Measurements from ENCODE around the gene ADD1. TPM values are rescaled to one million over a fixed set of nuclear protein-coding genes. Genes with fewer than 3 reads are reported as not detected.

The ADD1 gene
- total RNA-seq, 5 donors from 2014 or later (not counting 1 experiment from before 2014, with no cell fraction given), result 241 to 274 (median 256) TPM

DNA sequence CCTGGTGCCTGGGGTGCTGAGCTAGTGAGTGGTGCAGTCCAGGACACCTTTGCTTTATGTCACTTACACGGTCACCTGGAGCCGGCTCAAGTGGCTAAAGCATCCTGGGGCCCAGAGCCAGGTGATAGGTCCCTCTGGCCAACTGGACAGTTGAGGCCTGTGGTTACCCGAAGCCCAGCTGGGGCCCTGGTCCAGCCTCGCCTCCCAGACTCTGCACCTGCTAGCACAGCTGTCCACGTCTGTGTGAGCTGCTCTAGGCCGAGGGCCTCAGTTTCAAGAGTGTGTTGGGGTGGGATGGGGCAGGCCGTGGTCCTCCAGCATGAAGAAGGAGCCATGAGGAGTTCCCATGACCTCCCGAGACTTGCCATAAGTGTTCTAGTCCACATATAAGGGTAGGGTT is 7.7 kb upstream of the ADD1 start:
- ATAC-seq (replicated peaks in 1 of 4) (no peak), DNase-seq (peak in 1 of 35 experiments; percentile 3)
- peaks cover 0 to 4% (median 0%) of the 10 kb centered on the region in 3 donors for H3K9me3 Mint-ChIP-seq
- no peak overlapping the region for H3K4me3 ChIP-seq (ENCODE audit: control insufficient read depth in 1 of 2, extremely low read depth in 1 of 2, low read length in 1 of 2)
- peak overlapping the region; percentile 91 to 93 for H3K27ac Mint-ChIP-seq
- CTCF ChIA-PET, result no interaction called here
- H3K36me3 Mint-ChIP-seq, result peaks cover 3% of the 10 kb centered on the region
- no peaks in the 10 kb centered on the region for H3K27me3 Mint-ChIP-seq
- H3K4me3 Mint-ChIP-seq, result peak overlapping the region in 1 of 3 donors; percentile 76
- peaks cover 8 to 22% of the 10 kb centered on the region in 2 donors for H3K36me3 ChIP-seq (ENCODE audit: control insufficient read depth in 2 of 2, extremely low read depth in 1 of 2, insufficient read depth in 1 of 2, low read length in 1 of 2)
- 92% methylated on average over 7 of the region's 8 CpGs for WGBS (ENCODE audit: insufficient coverage)
- H3K27me3 ChIP-seq (replicated peaks in 1 of 2; ENCODE audit: control insufficient read depth in 2 of 2, extremely low read depth in 1 of 2, insufficient read depth in 2 of 2, low read length in 1 of 2), result no peaks in the 10 kb centered on the region
- peaks cover 30 to 62% of the 10 kb centered on the region in 2 experiments for H3K4me1 ChIP-seq (ENCODE audit: control insufficient read depth in 1 of 2, extremely low read depth in 1 of 2, insufficient read depth in 2 of 2, low read length in 2 of 2)
- POLR2A ChIA-PET, result no interaction called here
- H3K27ac ChIP-seq (ENCODE audit: low read length), result peak overlapping the region; percentile 72
- H3K9me3 ChIP-seq, result no peaks in the 10 kb centered on the region
- peaks cover 54 to 66% (median 55%) of the 10 kb centered on the region in 3 donors for H3K4me1 Mint-ChIP-seq

DNA sequence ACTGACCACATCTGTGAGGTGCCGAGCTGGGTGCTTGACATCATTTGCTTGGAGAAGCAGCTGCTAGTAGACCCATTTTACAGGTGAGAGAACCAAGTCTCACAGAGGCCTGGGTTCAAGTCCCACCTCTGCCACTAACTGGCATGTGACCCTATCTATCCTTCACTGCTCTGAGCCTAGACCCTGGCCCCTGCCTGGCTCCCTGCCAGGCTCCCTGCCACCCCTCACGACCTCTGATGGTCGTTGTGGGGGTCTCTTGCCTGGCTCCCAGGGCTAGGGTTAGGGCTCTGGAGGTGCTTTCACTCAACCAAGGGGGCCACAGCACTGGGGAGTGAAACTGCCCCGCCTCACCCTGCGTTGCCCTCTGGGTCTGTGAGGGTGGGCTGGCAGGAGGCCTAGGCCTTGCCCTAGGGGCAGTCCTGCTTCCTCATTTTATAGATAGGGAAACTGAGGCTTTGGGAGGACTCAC is 7.2 kb upstream of the ADD1 start:
- no peak for ATAC-seq (replicated peaks in 1 of 4)
- H3K4me3 Mint-ChIP-seq, result peak overlapping the region in 1 of 3 donors; percentile 76
- H3K4me3 ChIP-seq (ENCODE audit: control insufficient read depth in 1 of 2, extremely low read depth in 1 of 2, low read length in 1 of 2), result no peak overlapping the region
- peak overlapping the region; percentile 91 to 93 for H3K27ac Mint-ChIP-seq
- no peaks in the 10 kb centered on the region for H3K27me3 ChIP-seq (replicated peaks in 1 of 2; ENCODE audit: control insufficient read depth in 2 of 2, extremely low read depth in 1 of 2, insufficient read depth in 2 of 2, low read length in 1 of 2)
- ChIA-PET POLR2A (no interaction called here), CTCF (no interaction called here)
- H3K9me3 Mint-ChIP-seq, result peaks cover 0 to 4% (median 0%) of the 10 kb centered on the region in 3 donors
- H3K9me3 ChIP-seq, result no peaks in the 10 kb centered on the region
- peaks cover 54 to 68% (median 56%) of the 10 kb centered on the region in 3 donors for H3K4me1 Mint-ChIP-seq
- no peaks in the 10 kb centered on the region for H3K27me3 Mint-ChIP-seq
- peak in 1 of 35 experiments; percentile 11 for DNase-seq
- peaks cover 8 to 18% of the 10 kb centered on the region in 2 donors for H3K36me3 ChIP-seq (ENCODE audit: control insufficient read depth in 2 of 2, extremely low read depth in 1 of 2, insufficient read depth in 1 of 2, low read length in 1 of 2)
- H3K36me3 Mint-ChIP-seq, result peaks cover 3% of the 10 kb centered on the region
- peaks cover 30 to 62% of the 10 kb centered on the region in 2 experiments for H3K4me1 ChIP-seq (ENCODE audit: control insufficient read depth in 1 of 2, extremely low read depth in 1 of 2, insufficient read depth in 2 of 2, low read length in 2 of 2)
- peak overlapping the region; percentile 72 for H3K27ac ChIP-seq (ENCODE audit: low read length)
- 100% methylated on average over 1 of the region's 5 CpGs for WGBS (ENCODE audit: insufficient coverage)

DNA sequence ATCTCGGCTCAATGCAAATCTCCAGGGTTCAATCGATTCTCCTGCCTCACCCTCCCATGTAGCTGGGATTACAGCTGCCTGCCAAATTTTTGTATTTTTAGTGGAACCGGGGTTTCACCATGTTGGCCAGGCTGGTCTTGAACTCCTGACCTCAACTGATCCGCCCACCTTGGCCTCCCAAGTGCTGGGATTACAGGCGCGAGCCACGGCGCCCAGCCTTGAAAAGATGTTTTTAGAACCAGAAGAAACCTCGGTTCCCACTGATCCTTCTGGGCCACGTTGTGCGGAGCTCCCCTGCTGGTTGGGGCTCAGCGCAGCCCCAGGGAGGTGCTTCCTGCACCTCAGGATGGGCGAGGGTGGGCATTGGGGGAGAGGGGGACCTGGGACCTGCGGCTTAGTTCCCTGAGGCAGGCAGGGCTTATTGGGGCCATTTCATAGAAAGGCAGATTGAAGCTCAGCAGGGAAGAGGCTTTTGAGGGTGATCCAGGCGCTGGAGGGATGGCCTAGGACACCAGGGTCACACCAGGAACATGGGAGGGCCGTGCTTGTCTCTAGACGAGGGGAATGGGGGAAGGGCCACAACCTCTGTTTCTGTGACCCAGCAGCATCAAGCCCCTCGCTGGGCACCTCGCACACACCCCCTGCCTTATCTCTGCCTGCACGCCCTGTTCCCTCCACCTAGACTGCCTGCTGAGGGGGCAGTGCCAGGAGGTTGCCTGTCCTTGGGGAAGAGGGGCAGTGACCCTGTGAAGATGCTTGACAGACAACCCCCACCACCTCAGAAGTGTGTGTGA is 6.3 kb upstream of the ADD1 start:
- Mint-ChIP-seq H3K36me3 (peaks cover 3% of the 10 kb centered on the region), H3K4me3 (peak overlapping the region; percentile 76 to 83 (median 78))
- WGBS (ENCODE audit: insufficient coverage), result 85% methylated on average over 13 of the region's 20 CpGs

GRCh38 chr4:2837904-2838496 is 5.6 kb upstream of the ADD1 start:
- Histone ChIP-seq H3K4me3 (ENCODE audit: control insufficient read depth in 1 of 2, extremely low read depth in 1 of 2, low read length in 1 of 2) (peak overlapping the region; percentile 46 to 64), H3K4me1 (ENCODE audit: control insufficient read depth in 1 of 2, extremely low read depth in 1 of 2, insufficient read depth in 2 of 2, low read length in 2 of 2) (peaks cover 33 to 72% of the 10 kb centered on the region in 2 experiments), H3K36me3 (ENCODE audit: control insufficient read depth in 2 of 2, extremely low read depth in 1 of 2, insufficient read depth in 1 of 2, low read length in 1 of 2) (peaks cover 4 to 8% of the 10 kb centered on the region in 2 donors), H3K27ac (ENCODE audit: low read length) (peak overlapping the region; percentile 72), H3K27me3 (replicated peaks in 1 of 2; ENCODE audit: control insufficient read depth in 2 of 2, extremely low read depth in 1 of 2, insufficient read depth in 2 of 2, low read length in 1 of 2) (no peaks in the 10 kb centered on the region), H3K9me3 (no peaks in the 10 kb centered on the region)
- no peaks in the 10 kb centered on the region for H3K27me3 Mint-ChIP-seq
- WGBS (ENCODE audit: insufficient coverage), result 10% methylated on average over 4 of the region's 8 CpGs
- DNase-seq (peak; percentile 52 to 89 (median 79)), ATAC-seq (replicated peaks in 1 of 4) (peak; percentile 95 to 97 (median 96))
- ChIA-PET POLR2A (no interaction called here), CTCF (no interaction called here)
- H3K9me3 Mint-ChIP-seq, result peaks cover 0 to 4% (median 0%) of the 10 kb centered on the region in 3 donors
- peaks cover 62 to 74% (median 66%) of the 10 kb centered on the region in 3 donors for H3K4me1 Mint-ChIP-seq
- peak overlapping the region; percentile 76 to 83 (median 78) for H3K4me3 Mint-ChIP-seq
- H3K27ac Mint-ChIP-seq, result peak overlapping the region; percentile 91 to 93
- H3K36me3 Mint-ChIP-seq, result no peaks in the 10 kb centered on the region

More for the DNA sequence above, 6.3 kb upstream of the ADD1 start:
- ChIA-PET CTCF (no interaction called here), POLR2A (no interaction called here)
- H3K4me3 ChIP-seq (ENCODE audit: control insufficient read depth in 1 of 2, extremely low read depth in 1 of 2, low read length in 1 of 2), result peak overlapping the region; percentile 46 to 64
- Mint-ChIP-seq H3K4me1 (peaks cover 56 to 72% (median 59%) of the 10 kb centered on the region in 3 donors), H3K27me3 (no peaks in the 10 kb centered on the region), H3K27ac (peak overlapping the region; percentile 91 to 93), H3K9me3 (peaks cover 0 to 4% (median 0%) of the 10 kb centered on the region in 3 donors)
- DNase-seq (peak in 1 of 35 experiments; percentile 12), ATAC-seq (replicated peaks in 1 of 4) (peak in 1 of 4 experiments; percentile 1)
- peak overlapping the region; percentile 72 for H3K27ac ChIP-seq (ENCODE audit: low read length)
- peaks cover 8 to 10% of the 10 kb centered on the region in 2 donors for H3K36me3 ChIP-seq (ENCODE audit: control insufficient read depth in 2 of 2, extremely low read depth in 1 of 2, insufficient read depth in 1 of 2, low read length in 1 of 2)
- H3K4me1 ChIP-seq (ENCODE audit: control insufficient read depth in 1 of 2, extremely low read depth in 1 of 2, insufficient read depth in 2 of 2, low read length in 2 of 2), result peaks cover 30 to 66% of the 10 kb centered on the region in 2 experiments
- no peaks in the 10 kb centered on the region for H3K27me3 ChIP-seq (replicated peaks in 1 of 2; ENCODE audit: control insufficient read depth in 2 of 2, extremely low read depth in 1 of 2, insufficient read depth in 2 of 2, low read length in 1 of 2)
- H3K9me3 ChIP-seq, result no peaks in the 10 kb centered on the region

GRCh38 chr4:2839060-2839459 is 4.6 kb upstream of the ADD1 start:
- H3K36me3 Mint-ChIP-seq, result no peaks in the 10 kb centered on the region
- peaks cover 62 to 76% (median 66%) of the 10 kb centered on the region in 3 donors for H3K4me1 Mint-ChIP-seq
- no CpG with 5 or more reads among the region's 3 CpGs for WGBS (ENCODE audit: insufficient coverage)
- ATAC-seq (replicated peaks in 1 of 4) (no peak), DNase-seq (no peak)
- H3K9me3 ChIP-seq, result no peaks in the 10 kb centered on the region
- H3K4me3 Mint-ChIP-seq, result peak overlapping the region; percentile 76 to 83 (median 78)
- POLR2A ChIA-PET, result no interaction called here
- H3K27ac Mint-ChIP-seq, result peak overlapping the region; percentile 91 to 93
- no peaks in the 10 kb centered on the region for H3K27me3 ChIP-seq (replicated peaks in 1 of 2; ENCODE audit: control insufficient read depth in 2 of 2, extremely low read depth in 1 of 2, insufficient read depth in 2 of 2, low read length in 1 of 2)
- peak overlapping the region; percentile 72 for H3K27ac ChIP-seq (ENCODE audit: low read length)
- H3K4me1 ChIP-seq (ENCODE audit: control insufficient read depth in 1 of 2, extremely low read depth in 1 of 2, insufficient read depth in 2 of 2, low read length in 2 of 2), result peaks cover 33 to 72% of the 10 kb centered on the region in 2 experiments
- peaks cover 0 to 4% (median 0%) of the 10 kb centered on the region in 3 donors for H3K9me3 Mint-ChIP-seq
- CTCF ChIA-PET, result interaction anchor here in 1 of 2 donors (1.0 to 1.3 kb wide), 2 partner anchors 82 to 125 kb away, joined by 3 to 8 read pairs; partner anchors contain the start of gene GRK4
- H3K27me3 Mint-ChIP-seq, result no peaks in the 10 kb centered on the region
- peaks cover 1 to 2% of the 10 kb centered on the region in 2 donors for H3K36me3 ChIP-seq (ENCODE audit: control insufficient read depth in 2 of 2, extremely low read depth in 1 of 2, insufficient read depth in 1 of 2, low read length in 1 of 2)
- H3K4me3 ChIP-seq (ENCODE audit: control insufficient read depth in 1 of 2, extremely low read depth in 1 of 2, low read length in 1 of 2), result peak overlapping the region in 1 of 2 donors; percentile 64

- ATAC-seq (replicated peaks in 1 of 4), result no peak
- H3K4me1 ChIP-seq (ENCODE audit: control insufficient read depth in 1 of 2, extremely low read depth in 1 of 2, insufficient read depth in 2 of 2, low read length in 2 of 2), result peaks cover 19 to 56% of the 10 kb centered on the region in 2 experiments
- H3K36me3 ChIP-seq (ENCODE audit: control insufficient read depth in 2 of 2, extremely low read depth in 1 of 2, insufficient read depth in 1 of 2, low read length in 1 of 2), result no peaks in the 10 kb centered on the region
- peaks cover 59 to 69% (median 69%) of the 10 kb centered on the region in 3 donors for H3K4me1 Mint-ChIP-seq
- peak overlapping the region; percentile 57 for H3K27ac ChIP-seq (ENCODE audit: low read length)
- no peaks in the 10 kb centered on the region for H3K9me3 ChIP-seq
- peak overlapping the region; percentile 77 for H3K27ac Mint-ChIP-seq
- no peaks in the 10 kb centered on the region for H3K27me3 ChIP-seq (replicated peaks in 1 of 2; ENCODE audit: control insufficient read depth in 2 of 2, extremely low read depth in 1 of 2, insufficient read depth in 2 of 2, low read length in 1 of 2)
- no peaks in the 10 kb centered on the region for H3K36me3 Mint-ChIP-seq
- ChIA-PET CTCF (interaction anchor here in 1 of 2 donors (0.6 kb wide), 1 partner anchor 45 kb away, joined by 16 read pairs; no protein-coding TSS in a partner anchor), POLR2A (interaction anchor here in 1 of 2 donors (0.6 kb wide), 1 partner anchor 12 kb away, joined by 11 read pairs; no protein-coding TSS in a partner anchor)
- WGBS (ENCODE audit: insufficient coverage), result 28% methylated on average over 7 of the region's 10 CpGs
- DNase-seq, result no peak
- H3K4me3 Mint-ChIP-seq, result peak overlapping the region; percentile 81 to 90 (median 82)
- H3K9me3 Mint-ChIP-seq, result peaks cover 0 to 4% (median 0%) of the 10 kb centered on the region in 3 donors
- H3K27me3 Mint-ChIP-seq, result no peaks in the 10 kb centered on the region
- H3K4me3 ChIP-seq (ENCODE audit: control insufficient read depth in 1 of 2, extremely low read depth in 1 of 2, low read length in 1 of 2), result peak overlapping the region; percentile 65 to 85
Observed at GRCh38 chr4:2842687-2843262, 869 bp upstream of the ADD1 start.
